Panc1 (cell line): Measurements from ENCODE around the gene TMEM164. TPM values are rescaled to one million over a fixed set of nuclear protein-coding genes. Genes with fewer than 3 reads are reported as not detected.

Experiments
- ATAC-seq: fragments of 200-7000 bp; cut with Tn5 transposase; 2 replicates; pipeline ENCODE4 v1.9.1; 2020; ENCODE audit warnings: mild to moderate bottlenecking, moderate library complexity
- BruUV-seq: library from RNA; stranded (reverse); fragments of 400-500 nt; replicated peaks from 2 replicates; lab custom pipeline; 2021; lab: Mats Ljungman, UMichigan
- CTCF ChIA-PET: fragments of 300-600 bp; sonication (Branson Sonifier 250); formaldehyde crosslinking; loops from one replicate; lab custom pipeline; 2022; ENCODE audit warnings: antibody characterized with exemption; lab: Charles Lee
- POLR2A ChIA-PET: fragments of 300-600 bp; sonication (Branson Sonifier 250); formaldehyde crosslinking; loops from one replicate; lab custom pipeline; 2022; ENCODE audit warnings: antibody characterized with exemption; lab: Charles Lee
- DNase-seq: peaks from one replicate; pipeline ENCODE4 v3.0.0-alpha.2; 2010; ENCODE audit warnings: low read depth, low spot score
- H3K27ac ChIP-seq: 2 replicates; pipeline ENCODE4 v1.5.1; 2011; ENCODE audit warnings: mild to moderate bottlenecking, low read length, inconsistent platforms
- H3K27me3 ChIP-seq: fragments of 200-500 bp; sonication (Bioruptor generic); 2 replicates; pipeline ENCODE4 v1.6.0; 2014; ENCODE audit warnings: low read length, inconsistent platforms; ENCODE audit not compliant: control insufficient read depth, insufficient read depth
- H3K36me3 ChIP-seq: fragments of 200-500 bp; sonication (Bioruptor generic); 2 replicates; pipeline ENCODE4 v1.5.1; 2014; ENCODE audit warnings: inconsistent platforms, mild to moderate bottlenecking, low read length, moderate library complexity; ENCODE audit not compliant: control insufficient read depth, insufficient read depth
- H3K4me1 ChIP-seq: 2 replicates; pipeline ENCODE4 v1.5.1; 2011; ENCODE audit warnings: inconsistent platforms, mild to moderate bottlenecking, low read length, moderate library complexity; ENCODE audit not compliant: control insufficient read depth, insufficient read depth
- H3K4me3 ChIP-seq, 2 experiments: 2 replicates each; pipeline ENCODE4 v1.5.1; 2011 to 2012; ENCODE audit warnings: low read depth in 2 of 2, low read length in 2 of 2, mild to moderate bottlenecking in 2 of 2, inconsistent platforms in 1 of 2, moderate library complexity in 1 of 2
- H3K9me3 ChIP-seq: fragments of 200-500 bp; sonication (Bioruptor generic); 2 replicates; pipeline ENCODE4 v1.5.1; 2014; ENCODE audit warnings: low read depth, mild to moderate bottlenecking, inconsistent platforms, low read length, moderate library complexity; ENCODE audit not compliant: control insufficient read depth, insufficient read depth
- CTCF ChIP-seq: fragments of 450-650 bp; IDR thresholded peaks from 2 replicates; pipeline ENCODE4 v1.5.1; 2017; ENCODE audit warnings: mild to moderate bottlenecking
- POLR2AphosphoS5 ChIP-seq: IDR thresholded peaks from 2 replicates; pipeline ENCODE4 v1.6.1; 2012; ENCODE audit warnings: mild to moderate bottlenecking, low read depth, low read length, moderate library complexity
- SIN3A ChIP-seq: IDR thresholded peaks from 2 replicates; pipeline ENCODE4 v1.6.1; 2012; ENCODE audit warnings: low read depth, mild to moderate bottlenecking, low read length, moderate library complexity, borderline replicate concordance; ENCODE audit not compliant: insufficient read depth
- TCF7L2 ChIP-seq: IDR thresholded peaks from 2 replicates; pipeline ENCODE4 v1.6.1; 2011; ENCODE audit warnings: mild to moderate bottlenecking, low read depth, low read length, inconsistent platforms
- in situ Hi-C: cut with HindIII; loops from 2 replicates; pipeline ENCODE4 v1.10.0; 2016; ENCODE audit warnings: low sequenced_read_pairs, low pct_unique_long_range_greater_than_20kb
- intact Hi-C: fragments of 100-400 bp; cut with micrococcal nuclease; formaldehyde crosslinking; loops from one replicate; pipeline ENCODE4 v1.10.0; 2022; ENCODE audit not compliant: unreplicated experiment
- total RNA-seq: library from RNA; stranded (reverse); gene quantifications from one replicate; pipeline ENCODE4 v1.2.1, GENCODE V29; 2021; ENCODE audit not compliant: unreplicated experiment
- TF ChIP-seq, protein P1 (sequence below), 2 experiments: IDR thresholded peaks; 2 replicates each; pipeline ENCODE4 v1.6.1; 2011 to 2012; ENCODE audit warnings: low read depth in 2 of 2, control low read depth in 1 of 2, low read length in 1 of 2, mild to moderate bottlenecking in 1 of 2, moderate library complexity in 1 of 2; ENCODE audit not compliant: insufficient read depth in 1 of 2

TMEM164 gene
- total RNA-seq, 1 experiment from 2014 or later = 32.8 TPM

GRCh38 chrX:110026099-110026844 is 23.4 kb downstream of the TMEM164 start:
- intact Hi-C loops = no loop called here
- no peaks in the 10 kb centered on the region for H3K27me3 ChIP-seq
- H3K9me3 ChIP-seq = no peaks in the 10 kb centered on the region
- no peaks in the 10 kb centered on the region for H3K36me3 ChIP-seq
- no TSS peak for BruUV-seq
- ATAC-seq = no peak
- ChIA-PET CTCF (no interaction called here), POLR2A (no interaction called here)
- no peaks in the 10 kb centered on the region; the same call in 1 of the 2 replicates for H3K4me1 ChIP-seq
- in situ Hi-C loops = no loop called here
- TF ChIP-seq TCF7L2 (no peak), POLR2AphosphoS5 (no peak), CTCF (no peak), SIN3A (no peak)
- TF ChIP-seq, protein P1, sequence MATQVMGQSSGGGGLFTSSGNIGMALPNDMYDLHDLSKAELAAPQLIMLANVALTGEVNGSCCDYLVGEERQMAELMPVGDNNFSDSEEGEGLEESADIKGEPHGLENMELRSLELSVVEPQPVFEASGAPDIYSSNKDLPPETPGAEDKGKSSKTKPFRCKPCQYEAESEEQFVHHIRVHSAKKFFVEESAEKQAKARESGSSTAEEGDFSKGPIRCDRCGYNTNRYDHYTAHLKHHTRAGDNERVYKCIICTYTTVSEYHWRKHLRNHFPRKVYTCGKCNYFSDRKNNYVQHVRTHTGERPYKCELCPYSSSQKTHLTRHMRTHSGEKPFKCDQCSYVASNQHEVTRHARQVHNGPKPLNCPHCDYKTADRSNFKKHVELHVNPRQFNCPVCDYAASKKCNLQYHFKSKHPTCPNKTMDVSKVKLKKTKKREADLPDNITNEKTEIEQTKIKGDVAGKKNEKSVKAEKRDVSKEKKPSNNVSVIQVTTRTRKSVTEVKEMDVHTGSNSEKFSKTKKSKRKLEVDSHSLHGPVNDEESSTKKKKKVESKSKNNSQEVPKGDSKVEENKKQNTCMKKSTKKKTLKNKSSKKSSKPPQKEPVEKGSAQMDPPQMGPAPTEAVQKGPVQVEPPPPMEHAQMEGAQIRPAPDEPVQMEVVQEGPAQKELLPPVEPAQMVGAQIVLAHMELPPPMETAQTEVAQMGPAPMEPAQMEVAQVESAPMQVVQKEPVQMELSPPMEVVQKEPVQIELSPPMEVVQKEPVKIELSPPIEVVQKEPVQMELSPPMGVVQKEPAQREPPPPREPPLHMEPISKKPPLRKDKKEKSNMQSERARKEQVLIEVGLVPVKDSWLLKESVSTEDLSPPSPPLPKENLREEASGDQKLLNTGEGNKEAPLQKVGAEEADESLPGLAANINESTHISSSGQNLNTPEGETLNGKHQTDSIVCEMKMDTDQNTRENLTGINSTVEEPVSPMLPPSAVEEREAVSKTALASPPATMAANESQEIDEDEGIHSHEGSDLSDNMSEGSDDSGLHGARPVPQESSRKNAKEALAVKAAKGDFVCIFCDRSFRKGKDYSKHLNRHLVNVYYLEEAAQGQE (IDR thresholded peaks at IDR 0.05; ENCODE audit: insufficient read depth in 1 of 2, low read depth in 2 of 2, low read length in 1 of 2) = no peak
- DNase-seq = no peak
- no peak overlapping the region for H3K27ac ChIP-seq
- no peak overlapping the region for H3K4me3 ChIP-seq

DNA sequence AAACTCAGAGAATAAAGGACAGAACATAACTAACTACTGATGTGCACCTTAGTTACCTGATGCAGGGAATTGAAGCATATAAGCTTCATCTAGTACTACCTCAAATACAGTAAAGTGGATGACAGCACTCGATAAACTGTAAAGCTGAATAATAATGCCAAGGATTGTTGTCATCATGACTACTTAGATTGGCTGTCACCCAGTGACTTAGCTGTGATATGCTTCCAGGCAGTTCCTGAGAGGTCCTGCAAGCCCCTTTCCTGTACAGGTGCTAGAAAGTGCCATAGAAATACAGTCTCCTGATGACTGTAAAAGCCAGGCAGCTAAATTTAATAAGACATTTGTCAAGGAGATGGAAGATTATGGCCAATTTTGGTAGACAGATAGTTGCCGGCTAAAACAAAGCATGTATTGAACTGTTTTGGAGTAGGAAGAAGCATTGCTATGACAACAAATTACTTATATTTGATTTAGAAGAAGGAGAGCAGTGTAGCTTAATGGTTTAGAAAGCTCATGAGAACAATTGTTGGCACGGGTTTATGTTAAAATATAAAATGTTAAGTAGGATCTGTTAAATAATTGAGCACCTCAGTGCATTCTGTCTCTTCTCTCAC is 29.7 kb downstream of the TMEM164 start:
- CTCF ChIA-PET = interaction anchor here (0.7 kb wide), 1 partner anchor 8 kb away, joined by 3 read pairs; no protein-coding TSS in a partner anchor
- Histone ChIP-seq H3K27me3 (no peaks in the 10 kb centered on the region), H3K9me3 (no peaks in the 10 kb centered on the region), H3K4me3 (no peak overlapping the region), H3K4me1 (no peaks in the 10 kb centered on the region), H3K27ac (no peak overlapping the region), H3K36me3 (no peaks in the 10 kb centered on the region)
- intact Hi-C loops = no loop called here
- no peak for ATAC-seq
- POLR2A ChIA-PET = no interaction called here
- in situ Hi-C loops = no loop called here
- BruUV-seq = no TSS peak
- TF ChIP-seq SIN3A (no peak), CTCF (no peak), TCF7L2 (no peak), POLR2AphosphoS5 (no peak)
- TF ChIP-seq, protein P1 (IDR thresholded peaks at IDR 0.05; ENCODE audit: insufficient read depth in 1 of 2, low read depth in 2 of 2, low read length in 1 of 2) = no peak
- DNase-seq = no peak
